ENCODE results near the gene RABL6. TPM values are rescaled to one million over a fixed set of nuclear protein-coding genes. Genes with fewer than 3 reads are reported as not detected.
A peak's percentile ranks its signal among the peaks of the same experiment; 100 is the strongest.

Gene RABL6
- total RNA-seq, 3 donors from 2014 or later (not counting 1 experiment from before 2014, with no cell fraction given): 72.7 to 82.5 (median 75.9) TPM

GRCh38 chr9:136860529-136860928 is 52.8 kb downstream of the RABL6 start:
- ATAC-seq (no peak), DNase-seq (peak in 1 of 2 donors; percentile 2)
- H3K27ac ChIP-seq (ENCODE audit: low read length): no peak overlapping the region
- TF ChIP-seq, protein P1, sequence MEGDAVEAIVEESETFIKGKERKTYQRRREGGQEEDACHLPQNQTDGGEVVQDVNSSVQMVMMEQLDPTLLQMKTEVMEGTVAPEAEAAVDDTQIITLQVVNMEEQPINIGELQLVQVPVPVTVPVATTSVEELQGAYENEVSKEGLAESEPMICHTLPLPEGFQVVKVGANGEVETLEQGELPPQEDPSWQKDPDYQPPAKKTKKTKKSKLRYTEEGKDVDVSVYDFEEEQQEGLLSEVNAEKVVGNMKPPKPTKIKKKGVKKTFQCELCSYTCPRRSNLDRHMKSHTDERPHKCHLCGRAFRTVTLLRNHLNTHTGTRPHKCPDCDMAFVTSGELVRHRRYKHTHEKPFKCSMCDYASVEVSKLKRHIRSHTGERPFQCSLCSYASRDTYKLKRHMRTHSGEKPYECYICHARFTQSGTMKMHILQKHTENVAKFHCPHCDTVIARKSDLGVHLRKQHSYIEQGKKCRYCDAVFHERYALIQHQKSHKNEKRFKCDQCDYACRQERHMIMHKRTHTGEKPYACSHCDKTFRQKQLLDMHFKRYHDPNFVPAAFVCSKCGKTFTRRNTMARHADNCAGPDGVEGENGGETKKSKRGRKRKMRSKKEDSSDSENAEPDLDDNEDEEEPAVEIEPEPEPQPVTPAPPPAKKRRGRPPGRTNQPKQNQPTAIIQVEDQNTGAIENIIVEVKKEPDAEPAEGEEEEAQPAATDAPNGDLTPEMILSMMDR (IDR thresholded peaks at IDR 0.05): no peak
- intact Hi-C loops (cut with micrococcal nuclease): no loop called here
- H3K4me3 ChIP-seq (ENCODE audit: low read length): no peak overlapping the region
- H3K36me3 ChIP-seq (ENCODE audit: control insufficient read depth, insufficient read depth, low read length): peaks cover 27% of the 10 kb centered on the region
- peaks cover 22% of the 10 kb centered on the region for H3K4me1 ChIP-seq (ENCODE audit: control insufficient read depth, insufficient read depth, low read length)
- no peaks in the 10 kb centered on the region for H3K9me3 Mint-ChIP-seq
- H3K27me3 ChIP-seq (ENCODE audit: control insufficient read depth, insufficient read depth, low read length): no peaks in the 10 kb centered on the region
- no peaks in the 10 kb centered on the region for H3K27me3 Mint-ChIP-seq (ENCODE audit: low read depth in 2 of 2)
- H3K36me3 Mint-ChIP-seq: no peaks in the 10 kb centered on the region
- H3K4me3 Mint-ChIP-seq: no peak overlapping the region
- H3K4me1 Mint-ChIP-seq: peaks cover 12 to 15% of the 10 kb centered on the region in 2 donors
- WGBS (ENCODE audit: insufficient coverage): 95% methylated on average over 9 of the region's 9 CpGs
- H3K27ac Mint-ChIP-seq: no peak overlapping the region
- H3K9me3 ChIP-seq (ENCODE audit: control insufficient read depth, insufficient read depth, low read length): no peaks in the 10 kb centered on the region

DNA sequence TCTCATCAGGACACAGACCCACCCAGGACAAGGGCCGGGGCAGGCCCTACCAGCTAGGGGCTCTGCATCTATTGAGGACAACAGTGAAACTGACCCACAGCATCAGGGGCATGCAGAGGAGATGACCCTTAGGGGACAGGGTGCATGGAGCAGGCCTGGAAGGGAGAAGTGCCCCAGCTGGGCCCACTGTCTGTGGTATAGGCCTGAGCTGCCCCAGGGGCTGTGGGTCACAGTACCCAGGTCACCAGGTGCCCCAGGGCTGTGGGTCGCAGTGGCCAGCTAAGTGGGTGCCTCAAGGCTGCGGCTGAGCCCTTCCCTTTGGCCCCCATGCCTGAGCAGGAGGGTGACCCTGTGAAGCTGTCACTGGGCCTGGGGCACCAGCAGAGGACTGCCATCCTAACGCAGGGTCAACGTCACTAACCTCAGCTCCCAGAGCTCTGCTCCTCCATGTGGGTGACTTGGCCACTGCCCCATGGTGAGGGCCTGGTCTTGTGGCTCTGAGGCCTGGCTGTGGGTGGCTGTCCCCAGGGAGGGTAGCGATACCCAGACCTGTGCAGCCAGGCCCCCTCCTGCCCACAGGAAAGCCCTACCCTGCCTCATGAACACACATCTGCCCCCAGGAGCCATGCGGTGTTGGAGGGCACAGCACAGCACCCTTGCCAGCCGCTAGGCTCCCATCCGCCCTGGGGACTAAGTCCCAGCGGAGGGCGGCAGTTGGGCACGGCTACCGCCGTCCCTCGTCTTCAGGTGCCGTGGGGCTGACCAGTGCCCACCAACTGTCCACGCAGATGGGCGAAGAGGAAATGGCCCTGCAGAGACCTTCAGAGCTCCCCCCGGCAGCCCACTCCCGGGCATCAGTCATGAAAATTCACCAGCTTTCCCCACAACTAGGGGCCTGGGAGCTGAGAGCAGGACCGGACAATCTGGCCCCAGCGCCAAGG is 53.5 kb downstream of the RABL6 start:
- Mint-ChIP-seq H3K4me1 (peaks cover 12 to 16% of the 10 kb centered on the region in 2 donors), H3K27ac (no peak overlapping the region), H3K27me3 (ENCODE audit: low read depth in 2 of 2) (no peaks in the 10 kb centered on the region), H3K9me3 (no peaks in the 10 kb centered on the region), H3K4me3 (no peak overlapping the region), H3K36me3 (no peaks in the 10 kb centered on the region)
- peak in 1 of 2 donors; percentile 1 for DNase-seq
- TF ChIP-seq, protein P1 (IDR thresholded peaks at IDR 0.05): no peak
- intact Hi-C loops (cut with micrococcal nuclease): no loop called here
- Histone ChIP-seq H3K36me3 (ENCODE audit: control insufficient read depth, insufficient read depth, low read length) (peaks cover 27% of the 10 kb centered on the region), H3K9me3 (ENCODE audit: control insufficient read depth, insufficient read depth, low read length) (no peaks in the 10 kb centered on the region), H3K27ac (ENCODE audit: low read length) (no peak overlapping the region), H3K27me3 (ENCODE audit: control insufficient read depth, insufficient read depth, low read length) (no peaks in the 10 kb centered on the region), H3K4me3 (ENCODE audit: low read length) (no peak overlapping the region), H3K4me1 (ENCODE audit: control insufficient read depth, insufficient read depth, low read length) (peaks cover 24% of the 10 kb centered on the region)
- 97% methylated on average over 22 of the region's 22 CpGs for WGBS (ENCODE audit: insufficient coverage)
- ATAC-seq: no peak

DNA sequence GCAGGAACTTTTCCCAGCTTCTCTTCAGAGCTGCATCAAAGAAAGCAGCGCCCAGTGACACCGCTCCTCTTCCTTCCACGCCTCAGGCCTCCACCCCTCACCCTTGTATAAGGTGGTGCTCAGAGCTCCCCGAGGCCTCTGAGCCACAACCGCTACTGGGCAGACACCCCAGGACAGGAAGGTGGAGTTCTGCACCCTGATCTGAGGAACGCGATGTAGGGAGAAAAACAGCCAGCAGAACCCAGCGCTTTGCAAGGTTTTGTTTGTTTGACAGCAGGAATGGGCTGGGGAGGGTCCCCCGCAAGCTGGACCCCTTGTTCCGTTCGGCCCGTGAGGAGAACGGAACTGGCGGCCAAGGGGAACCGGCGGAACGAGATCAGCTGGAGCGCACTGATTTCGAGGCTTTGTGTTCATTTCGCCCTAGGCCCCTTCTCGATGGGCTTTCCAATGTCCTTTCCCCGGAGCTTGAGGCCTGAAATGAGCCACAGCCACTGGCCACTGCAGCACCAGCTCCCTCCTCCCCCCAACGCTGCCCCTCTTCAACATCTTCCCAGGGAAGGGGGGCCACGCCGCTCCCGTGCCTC is 54.2 kb downstream of the RABL6 start:
- Histone ChIP-seq H3K36me3 (ENCODE audit: control insufficient read depth, insufficient read depth, low read length) (peaks cover 27% of the 10 kb centered on the region), H3K4me1 (ENCODE audit: control insufficient read depth, insufficient read depth, low read length) (peaks cover 21% of the 10 kb centered on the region), H3K27me3 (ENCODE audit: control insufficient read depth, insufficient read depth, low read length) (no peaks in the 10 kb centered on the region), H3K9me3 (ENCODE audit: control insufficient read depth, insufficient read depth, low read length) (no peaks in the 10 kb centered on the region), H3K4me3 (ENCODE audit: low read length) (no peak overlapping the region), H3K27ac (ENCODE audit: low read length) (no peak overlapping the region)
- no peaks in the 10 kb centered on the region for H3K27me3 Mint-ChIP-seq (ENCODE audit: low read depth in 2 of 2)
- 93% methylated on average over 24 of the region's 26 CpGs for WGBS (ENCODE audit: insufficient coverage)
- no peaks in the 10 kb centered on the region for H3K9me3 Mint-ChIP-seq
- ATAC-seq: no peak
- H3K27ac Mint-ChIP-seq: no peak overlapping the region
- TF ChIP-seq, protein P1 (IDR thresholded peaks at IDR 0.05): no peak
- no peak overlapping the region for H3K4me3 Mint-ChIP-seq
- DNase-seq: no peak
- intact Hi-C loops (cut with micrococcal nuclease): no loop called here
- no peaks in the 10 kb centered on the region for H3K36me3 Mint-ChIP-seq
- peaks cover 12 to 16% of the 10 kb centered on the region in 2 donors for H3K4me1 Mint-ChIP-seq
